ENCODE measurements around the gene GJB4. TPM values are rescaled to one million over a fixed set of nuclear protein-coding genes. Genes with fewer than 3 reads are reported as not detected.
"Not testable (repeated sequence)": the region's sequence is repeated elsewhere in the genome, so short reads cannot be mapped to it uniquely, and the experiment has no call there.

Gene GJB4
- polyA plus RNA-seq, 5 donors = 0.05 to 0.09 (median 0.07) TPM; not detected in 2

DNA sequence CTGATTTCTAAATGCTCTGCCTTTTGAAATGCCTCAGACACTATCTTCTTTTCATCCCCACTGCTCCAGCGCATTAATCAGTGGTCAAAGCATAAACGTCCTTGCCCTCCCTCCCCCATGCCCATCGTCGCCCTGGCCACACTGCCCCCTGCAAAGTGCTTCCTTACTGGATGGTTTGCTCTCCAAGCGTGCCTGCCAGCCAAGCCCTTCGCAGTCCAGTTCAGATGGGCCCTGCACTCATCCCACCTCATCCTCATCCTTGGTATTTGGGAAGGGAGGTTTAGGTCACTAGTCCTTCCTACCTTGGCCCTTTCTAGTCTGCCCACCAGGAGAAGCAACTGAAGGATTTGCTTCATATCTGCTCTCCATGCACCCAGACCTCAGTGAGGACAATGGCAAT is 36.4 kb downstream of the GJB4 start:
- DNase-seq = no peak

DNA sequence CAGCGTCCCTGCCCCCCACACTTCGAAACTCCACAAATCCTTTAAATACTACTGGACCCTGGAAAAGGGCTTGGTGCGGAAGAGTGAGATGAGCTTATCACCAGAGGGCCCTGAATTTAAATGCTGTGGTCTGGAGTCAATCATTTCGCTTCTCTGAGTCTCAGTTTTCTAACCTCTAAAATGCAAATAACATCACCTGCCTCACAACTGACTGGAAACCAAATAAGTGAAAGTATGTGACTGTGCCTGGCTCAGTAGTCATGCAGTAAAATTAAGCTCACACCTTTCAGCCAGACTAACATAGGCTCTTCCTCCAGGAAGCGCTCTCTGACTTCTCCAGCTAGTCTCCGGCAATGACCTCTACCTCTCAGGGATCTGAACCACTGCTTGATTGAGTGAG is 37.5 kb downstream of the GJB4 start:
- no peak for DNase-seq

DNA sequence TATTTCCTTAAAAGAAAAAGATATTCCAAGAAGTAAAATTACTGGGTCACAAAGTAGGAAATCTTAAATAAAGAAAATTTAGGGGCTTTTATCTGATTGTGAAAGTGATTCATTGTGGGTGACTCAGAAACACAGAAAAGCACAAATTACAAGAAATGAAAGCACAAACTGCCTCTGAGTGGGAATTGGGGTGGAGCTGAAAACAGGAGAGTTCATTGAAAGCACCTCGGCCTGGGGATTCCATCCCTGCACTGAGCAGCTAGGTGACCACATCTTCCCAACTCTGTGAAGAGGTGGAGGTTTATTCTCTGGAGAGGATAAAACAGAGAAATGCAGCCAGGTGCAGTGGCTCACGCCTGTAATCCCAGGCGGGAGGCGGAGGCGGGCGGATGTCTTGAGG is 40.7 kb downstream of the GJB4 start:
- no peak for DNase-seq

DNA sequence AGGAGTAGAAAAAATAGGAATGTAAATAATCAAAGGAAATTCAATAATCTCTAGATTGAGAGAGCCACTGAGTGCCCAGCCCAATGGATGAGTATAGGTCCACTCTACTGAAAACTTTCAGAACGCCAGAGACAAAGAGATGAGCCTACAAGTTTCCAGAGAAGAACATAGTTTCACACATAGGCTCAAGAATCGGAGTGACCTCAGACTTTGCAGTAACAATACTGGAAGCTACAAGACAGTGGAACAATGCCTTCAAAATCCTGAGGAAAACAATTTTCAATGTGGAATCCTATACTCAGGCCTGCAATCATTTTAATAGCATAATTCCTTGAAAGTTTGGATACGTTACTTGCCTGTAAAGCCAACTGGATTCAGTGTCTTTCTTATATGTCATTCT is 44.2 kb downstream of the GJB4 start:
- DNase-seq = no peak

DNA sequence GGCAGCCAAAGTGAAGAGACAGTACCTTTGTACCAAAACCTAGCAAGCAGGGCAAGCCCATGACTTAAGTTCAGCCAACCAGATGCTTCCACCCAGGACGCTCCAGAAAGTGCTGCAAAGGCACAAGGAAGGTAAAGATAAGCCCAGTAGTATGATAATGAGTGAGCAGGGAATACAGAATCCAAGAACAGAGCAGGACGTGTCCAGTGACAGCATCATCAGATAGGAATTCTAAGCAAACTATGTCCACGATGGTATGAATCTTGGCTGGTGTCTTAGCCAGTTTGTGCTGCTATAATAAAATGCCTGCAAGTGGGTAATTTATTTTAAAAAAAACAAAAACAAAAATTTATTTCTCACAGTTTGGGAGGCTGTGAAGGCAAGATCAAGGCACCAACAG is 46.9 kb downstream of the GJB4 start:
- no peak for DNase-seq

DNA sequence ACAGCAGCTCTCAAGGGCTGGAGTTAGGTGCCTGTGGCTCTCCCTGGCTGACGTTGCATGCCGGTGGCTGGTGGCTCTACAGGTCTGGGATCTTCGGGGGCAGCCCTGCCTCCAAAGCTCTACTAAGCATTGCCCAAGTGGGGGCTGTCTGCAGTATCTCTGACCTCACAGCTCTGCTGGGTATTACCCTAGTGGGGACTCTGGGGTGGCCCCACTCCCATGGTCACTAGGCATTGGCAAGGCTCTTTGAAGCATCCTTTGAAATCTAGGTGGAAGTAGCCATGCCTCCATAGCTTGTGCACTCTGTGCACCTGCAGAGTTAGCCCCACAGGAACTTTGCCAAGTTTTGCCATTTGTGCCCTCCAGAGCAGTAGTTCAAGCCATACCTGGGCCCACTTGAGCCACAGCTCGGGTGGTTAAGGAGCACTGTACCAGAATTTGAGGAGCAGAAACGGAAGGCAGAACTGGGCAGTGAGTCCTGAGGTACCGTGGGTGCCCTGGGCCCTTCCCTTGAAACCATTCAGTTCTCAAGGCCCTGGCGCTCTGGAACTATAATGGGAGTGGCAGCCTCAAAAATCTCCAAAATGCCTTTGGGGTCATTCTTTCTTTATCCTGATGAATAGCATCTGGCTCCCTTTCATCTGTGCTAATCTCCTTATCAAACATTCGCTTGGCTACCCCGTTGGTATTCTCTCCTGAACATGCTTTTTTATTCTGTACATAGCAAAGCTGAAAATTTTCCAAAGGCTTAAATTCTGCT is 48.7 kb downstream of the GJB4 start:
- DNase-seq = no peak

DNA sequence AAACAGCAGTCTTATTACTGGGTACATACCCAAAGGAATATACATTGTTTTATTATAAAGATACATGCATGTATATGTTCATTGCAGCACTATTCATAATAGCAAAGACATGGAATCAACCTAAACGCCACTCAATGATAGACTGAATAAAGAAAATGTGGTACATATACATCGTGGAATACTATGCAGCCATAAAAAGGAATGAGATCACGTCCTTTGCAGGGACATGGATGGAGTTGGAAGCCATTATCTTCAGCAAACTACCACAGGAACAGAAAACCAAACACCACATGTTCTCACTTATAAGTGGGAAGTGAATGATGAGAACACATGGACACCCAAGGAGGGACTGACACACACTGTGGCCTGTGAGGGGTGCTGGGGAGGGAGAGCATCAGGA is 51.2 kb downstream of the GJB4 start:
- DNase-seq = not testable (repeated sequence)

Other genes with a start within 250 kb of the GJB4 start
- under 1 TPM in 4 of 5 donors, not detected in 1; 0.11 to 0.36 (median 0.17) TPM for gene GJB5, start 4.7 kb upstream of the GJB4 start, polyA plus RNA-seq (ENCODE audit: insufficient read depth in 1 of 5, insufficient read length in 5 of 5, low replicate concordance in 1 of 5)
- under 1 TPM in 3 of 5 donors, not detected in 2; 0.09 to 0.21 (median 0.09) TPM for gene GJB3, start 21.5 kb downstream of the GJB4 start, polyA plus RNA-seq (ENCODE audit: insufficient read depth in 1 of 5, insufficient read length in 5 of 5, low replicate concordance in 1 of 5)
- gene GJA4, start 33.3 kb downstream of the GJB4 start, polyA plus RNA-seq (ENCODE audit: insufficient read depth in 1 of 5, insufficient read length in 5 of 5, low replicate concordance in 1 of 5) = 10 to 100 TPM; 27.2 to 36.9 (median 31.0) TPM
- gene SMIM12, start 100.0 kb downstream of the GJB4 start, polyA plus RNA-seq (ENCODE audit: insufficient read depth in 1 of 5, insufficient read length in 5 of 5, low replicate concordance in 1 of 5) = 10 to 100 TPM; 20.6 to 32.1 (median 26.2) TPM
- under 1 TPM; 0.08 to 0.25 (median 0.15) TPM for gene DLGAP3, start 169.9 kb downstream of the GJB4 start, polyA plus RNA-seq (ENCODE audit: insufficient read depth in 1 of 5, insufficient read length in 5 of 5, low replicate concordance in 1 of 5)
- 10 to 100 TPM; 26.7 to 40.3 (median 31.5) TPM for gene TMEM35B, start 225.6 kb downstream of the GJB4 start, polyA plus RNA-seq (ENCODE audit: insufficient read depth in 1 of 5, insufficient read length in 5 of 5, low replicate concordance in 1 of 5)